Measurements from ENCODE around the gene HMCN2. TPM values are rescaled to one million over a fixed set of nuclear protein-coding genes. Genes with fewer than 3 reads are reported as not detected.
A peak's percentile ranks its signal among the peaks of the same experiment; 100 is the strongest.

The HMCN2 gene
- total RNA-seq, 2 donors from 2014 or later: not detected

DNA sequence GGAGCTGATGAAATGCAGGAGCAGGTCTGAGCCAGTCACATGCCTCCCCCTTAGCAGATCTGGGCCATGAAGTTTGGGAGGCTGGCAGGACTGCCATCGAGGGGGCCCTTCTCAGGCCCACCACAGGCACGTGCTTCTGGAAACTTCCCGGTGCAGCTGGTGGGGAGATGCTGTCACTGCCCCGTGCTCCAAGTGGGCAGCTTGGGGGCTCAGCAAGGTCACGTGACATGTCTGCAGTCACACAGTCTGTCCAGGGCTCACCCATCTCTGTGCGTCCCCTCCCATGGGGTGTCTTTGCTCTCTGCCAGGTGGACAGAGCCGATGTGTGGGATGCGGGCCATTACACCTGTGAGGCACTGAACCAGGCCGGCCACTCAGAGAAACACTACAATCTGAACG is 99.8 kb downstream of the HMCN2 start:
- Mint-ChIP-seq H3K4me3 (no peak overlapping the region), H3K27me3 (peaks cover 5% of the 10 kb centered on the region)
- ATAC-seq (replicated peaks): no peak

DNA sequence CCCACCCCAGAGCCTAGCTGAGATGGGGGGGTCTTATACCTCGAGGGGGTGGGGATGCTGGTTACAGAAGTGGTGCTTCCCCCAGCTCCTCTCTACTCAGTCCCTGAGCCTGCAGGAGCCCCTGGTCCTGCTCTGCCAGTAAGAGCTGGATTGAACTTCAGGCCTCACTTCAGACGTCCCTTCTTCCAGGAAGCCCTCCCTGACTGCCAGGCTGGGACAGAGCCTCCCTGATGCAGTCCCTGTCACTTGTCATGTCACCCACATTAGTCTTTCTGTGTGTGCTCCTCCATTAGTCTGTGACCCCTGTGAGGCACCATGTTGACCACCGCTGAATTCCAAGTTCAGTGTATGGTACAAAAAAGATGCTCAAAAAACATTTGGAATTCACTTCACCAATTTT is 100.5 kb downstream of the HMCN2 start:
- Mint-ChIP-seq H3K27ac (no peak overlapping the region), H3K4me1 (peaks cover 9% of the 10 kb centered on the region), H3K4me3 (no peak overlapping the region), H3K9me3 (no peaks in the 10 kb centered on the region), H3K36me3 (ENCODE audit: low read depth) (no peaks in the 10 kb centered on the region), H3K27me3 (peaks cover 3% of the 10 kb centered on the region)
- ATAC-seq (replicated peaks): no peak

More for the DNA sequence above, 99.8 kb downstream of the HMCN2 start:
- Mint-ChIP-seq H3K9me3 (no peaks in the 10 kb centered on the region), H3K36me3 (ENCODE audit: low read depth) (no peaks in the 10 kb centered on the region), H3K4me1 (peaks cover 9% of the 10 kb centered on the region), H3K27ac (no peak overlapping the region)

DNA sequence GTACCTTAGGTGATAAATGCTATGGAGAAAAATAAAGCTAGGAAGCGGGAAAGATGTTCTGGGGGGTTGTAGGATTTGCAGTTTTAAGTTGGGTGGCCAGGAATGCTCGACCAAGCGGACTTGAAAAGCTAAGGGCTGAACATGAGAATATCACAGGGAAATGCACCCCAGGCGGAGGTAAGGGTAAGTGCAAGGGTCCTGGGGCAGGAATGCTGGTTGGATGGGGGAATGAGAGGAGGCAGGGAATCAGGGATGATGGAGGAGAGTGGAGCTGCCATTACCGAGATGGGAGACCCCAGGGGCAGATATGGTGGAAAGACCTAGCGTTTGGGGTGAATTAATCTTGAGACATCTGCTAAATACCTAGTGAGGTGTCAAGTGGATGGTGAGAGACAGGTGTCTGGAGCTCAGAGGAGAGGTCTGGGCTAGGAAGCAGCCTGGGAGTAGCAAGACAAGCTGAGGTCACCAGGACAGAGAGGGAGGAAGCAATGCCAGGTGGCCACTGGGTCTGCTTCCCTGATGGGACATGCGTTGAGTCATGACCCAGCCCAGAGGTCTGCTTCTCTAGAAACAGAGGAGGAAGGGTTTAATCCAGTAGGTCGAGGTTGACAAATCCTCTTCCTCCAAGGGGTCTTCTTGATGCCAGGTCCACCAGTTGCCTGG is 101.5 kb downstream of the HMCN2 start:
- peaks cover 9% of the 10 kb centered on the region for H3K4me1 Mint-ChIP-seq
- H3K9me3 Mint-ChIP-seq: no peaks in the 10 kb centered on the region

DNA sequence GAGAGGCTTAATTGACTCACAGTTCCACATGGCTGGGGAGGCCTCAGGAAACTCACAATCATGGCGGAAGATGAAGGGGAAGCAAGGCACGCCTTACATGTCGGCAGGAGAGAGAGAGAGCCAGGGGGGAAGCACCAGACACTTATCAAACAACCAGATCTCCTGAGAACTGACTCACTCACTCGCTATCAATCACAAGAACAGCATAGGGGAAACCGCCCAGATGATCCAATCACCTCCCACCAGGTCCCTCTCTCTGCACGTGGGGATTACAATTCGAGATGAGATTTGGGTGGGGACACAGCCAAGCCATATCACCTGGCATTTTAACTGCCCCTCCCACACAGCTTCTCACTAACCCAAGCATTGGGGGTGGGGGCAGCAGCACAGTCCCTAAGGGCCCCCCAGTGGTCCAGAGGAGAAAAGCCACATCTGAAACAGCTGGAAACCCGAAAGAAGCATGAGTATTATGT is 103.1 kb downstream of the HMCN2 start:
- peak; percentile 98 for ATAC-seq (replicated peaks)

More for the DNA sequence above, 101.5 kb downstream of the HMCN2 start:
- Mint-ChIP-seq H3K4me3 (no peak overlapping the region), H3K36me3 (ENCODE audit: low read depth) (no peaks in the 10 kb centered on the region), H3K27me3 (peaks cover 3% of the 10 kb centered on the region), H3K27ac (peak overlapping the region; percentile 53)
- ATAC-seq (replicated peaks): no peak

DNA sequence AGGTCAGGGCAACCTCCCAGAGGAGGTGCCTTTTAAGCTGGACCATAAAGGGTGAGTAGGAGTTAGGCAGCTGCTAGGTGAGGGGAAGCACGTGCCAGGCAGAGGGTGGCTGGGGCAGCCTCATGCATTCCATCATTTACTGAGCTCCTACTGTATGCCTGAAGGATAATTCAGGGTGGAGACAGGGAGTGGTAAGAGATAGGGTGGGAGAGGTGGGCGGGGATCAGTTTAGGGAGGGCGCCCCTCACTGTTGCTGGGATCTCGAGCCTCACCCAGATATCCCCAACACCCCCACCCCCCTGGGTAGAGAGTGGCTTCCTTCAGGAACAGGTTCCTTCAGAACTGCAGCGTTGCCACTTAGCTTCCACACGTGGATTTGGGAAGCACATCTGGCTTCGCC is 104.7 kb downstream of the HMCN2 start:
- peaks cover 5% of the 10 kb centered on the region for H3K27me3 Mint-ChIP-seq
- H3K4me3 Mint-ChIP-seq: no peak overlapping the region
- no peaks in the 10 kb centered on the region for H3K9me3 Mint-ChIP-seq
- no peak overlapping the region for H3K27ac Mint-ChIP-seq
- peaks cover 9% of the 10 kb centered on the region for H3K4me1 Mint-ChIP-seq
- H3K36me3 Mint-ChIP-seq (ENCODE audit: low read depth): no peaks in the 10 kb centered on the region
- ATAC-seq (replicated peaks): no peak

More for the DNA sequence above, 103.1 kb downstream of the HMCN2 start:
- peak overlapping the region; percentile 27 for H3K4me3 Mint-ChIP-seq
- no peaks in the 10 kb centered on the region for H3K9me3 Mint-ChIP-seq
- peak overlapping the region; percentile 40 for H3K27ac Mint-ChIP-seq
- peaks cover 9% of the 10 kb centered on the region for H3K4me1 Mint-ChIP-seq
- no peaks in the 10 kb centered on the region for H3K36me3 Mint-ChIP-seq (ENCODE audit: low read depth)
- H3K27me3 Mint-ChIP-seq: peaks cover 3% of the 10 kb centered on the region

DNA sequence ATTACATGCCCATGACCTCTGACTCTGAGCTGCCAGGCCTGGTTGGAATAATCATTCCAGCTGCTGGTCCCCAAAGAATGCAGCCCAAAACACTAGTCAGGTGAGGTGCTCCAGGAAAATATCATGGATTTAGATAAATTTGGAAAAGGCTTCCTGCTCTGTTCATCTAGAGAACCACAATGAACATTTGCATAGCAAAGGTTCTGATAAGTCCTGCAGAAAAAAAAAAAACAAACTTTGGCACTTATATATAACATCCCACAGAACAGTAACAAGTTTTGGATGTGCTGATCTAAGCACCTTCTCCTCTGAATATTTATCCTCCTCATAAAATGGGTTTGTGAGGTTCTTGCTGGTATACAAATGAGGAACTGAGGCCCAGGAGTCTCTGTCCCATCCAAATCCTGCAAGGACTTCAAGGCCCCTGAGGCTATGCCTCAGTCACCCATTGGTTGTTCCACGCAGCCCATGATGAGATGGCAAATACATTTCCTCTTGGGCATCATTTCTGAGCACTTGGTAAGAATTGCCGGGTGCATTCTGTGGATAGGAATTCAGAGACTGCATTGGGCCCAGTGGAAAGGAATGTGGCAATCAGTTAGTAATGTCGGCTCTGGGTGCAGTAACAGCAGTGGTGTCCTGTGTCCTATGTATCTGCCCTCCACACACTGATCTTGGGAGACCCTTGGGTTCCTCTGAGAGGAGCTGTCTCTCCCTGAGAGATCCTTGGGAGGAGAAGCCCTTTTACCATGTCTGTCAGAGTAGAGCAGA is 105.8 kb downstream of the HMCN2 start:
- no peaks in the 10 kb centered on the region for H3K9me3 Mint-ChIP-seq
- H3K36me3 Mint-ChIP-seq (ENCODE audit: low read depth): no peaks in the 10 kb centered on the region
- H3K4me1 Mint-ChIP-seq: peaks cover 9% of the 10 kb centered on the region
- no peak for ATAC-seq (replicated peaks)
- H3K27me3 Mint-ChIP-seq: peaks cover 5% of the 10 kb centered on the region
- no peak overlapping the region for H3K27ac Mint-ChIP-seq
- no peak overlapping the region for H3K4me3 Mint-ChIP-seq

DNA sequence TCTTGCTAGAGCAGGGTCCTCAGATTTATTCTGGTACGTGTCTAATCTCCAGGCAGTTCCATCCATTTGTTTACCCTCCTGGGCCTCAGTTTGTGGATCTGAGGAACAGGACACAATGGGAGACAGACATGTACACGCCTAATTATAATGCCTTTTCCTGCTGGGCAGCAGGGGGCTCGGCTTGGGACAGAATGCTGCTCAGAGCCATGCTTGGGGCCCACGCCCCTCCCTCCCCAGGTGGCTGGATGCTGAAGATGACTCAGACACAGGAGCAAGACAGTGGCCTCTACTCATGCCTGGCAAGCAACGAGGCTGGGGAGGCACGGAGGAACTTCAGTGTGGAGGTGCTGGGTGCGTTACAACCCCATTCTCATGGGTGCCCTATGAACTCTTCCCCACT is 106.5 kb downstream of the HMCN2 start:
- ATAC-seq (replicated peaks): no peak
- H3K27ac Mint-ChIP-seq: no peak overlapping the region
- no peak overlapping the region for H3K4me3 Mint-ChIP-seq
- peaks cover 5% of the 10 kb centered on the region for H3K27me3 Mint-ChIP-seq
- H3K36me3 Mint-ChIP-seq (ENCODE audit: low read depth): no peaks in the 10 kb centered on the region
- no peaks in the 10 kb centered on the region for H3K9me3 Mint-ChIP-seq
- peaks cover 9% of the 10 kb centered on the region for H3K4me1 Mint-ChIP-seq

DNA sequence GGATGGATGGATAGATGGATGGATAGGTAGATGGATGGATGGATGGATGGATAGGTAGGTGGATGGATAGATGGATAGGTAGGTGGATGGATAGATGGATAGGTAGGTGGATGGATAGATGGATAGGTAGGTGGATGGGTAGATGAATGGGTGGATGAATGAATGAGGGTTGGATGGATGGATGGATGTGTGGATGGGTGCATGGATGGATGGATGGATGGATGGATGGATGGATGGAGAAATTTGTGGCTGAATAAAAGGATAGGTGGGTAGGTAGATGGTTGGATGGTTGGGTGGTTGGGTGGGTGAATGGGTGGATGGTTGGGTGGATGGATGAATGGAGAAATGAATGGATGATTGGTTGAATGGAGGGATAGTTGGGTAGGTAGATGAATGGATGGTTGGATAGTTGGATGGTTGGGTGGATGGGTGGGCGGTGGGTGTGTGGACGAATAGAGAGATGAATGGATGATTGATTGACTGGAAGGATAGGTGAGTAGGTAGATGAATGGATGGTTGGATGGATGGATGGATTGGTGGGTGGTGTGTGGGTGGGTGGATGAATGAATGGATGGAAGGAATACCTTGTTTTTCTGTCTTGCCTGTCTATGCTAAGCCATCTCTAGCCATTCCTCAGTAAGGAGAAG is 108.2 kb downstream of the HMCN2 start:
- H3K9me3 Mint-ChIP-seq: no peaks in the 10 kb centered on the region
- H3K4me3 Mint-ChIP-seq: no peak overlapping the region
- no peak for ATAC-seq (replicated peaks)
- H3K27ac Mint-ChIP-seq: no peak overlapping the region
- no peaks in the 10 kb centered on the region for H3K36me3 Mint-ChIP-seq (ENCODE audit: low read depth)
- H3K4me1 Mint-ChIP-seq: peaks cover 2% of the 10 kb centered on the region
- peaks cover 5% of the 10 kb centered on the region for H3K27me3 Mint-ChIP-seq

DNA sequence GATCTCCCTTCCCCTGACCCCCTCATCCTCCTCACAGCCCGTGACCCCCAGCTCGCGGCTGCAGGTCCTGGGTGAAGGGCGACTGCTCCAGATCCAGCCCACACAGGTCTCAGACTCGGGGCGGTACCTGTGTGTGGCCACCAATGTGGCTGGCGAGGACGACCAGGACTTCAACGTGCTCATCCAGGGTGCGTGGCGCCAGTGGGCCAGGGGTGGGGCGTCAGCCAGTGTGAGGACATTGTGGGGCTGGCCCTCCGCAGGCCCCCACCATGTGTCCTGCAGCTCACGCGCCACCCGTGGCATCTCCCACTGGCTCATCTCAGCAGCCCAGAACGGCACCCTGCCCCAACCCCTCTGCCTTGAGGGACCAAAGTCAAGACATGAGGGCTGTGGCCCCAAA is 112.1 kb downstream of the HMCN2 start:
- Mint-ChIP-seq H3K4me3 (no peak overlapping the region), H3K4me1 (no peaks in the 10 kb centered on the region), H3K27ac (no peak overlapping the region), H3K27me3 (peaks cover 5% of the 10 kb centered on the region), H3K9me3 (no peaks in the 10 kb centered on the region), H3K36me3 (ENCODE audit: low read depth) (no peaks in the 10 kb centered on the region)
- ATAC-seq (replicated peaks): no peak

DNA sequence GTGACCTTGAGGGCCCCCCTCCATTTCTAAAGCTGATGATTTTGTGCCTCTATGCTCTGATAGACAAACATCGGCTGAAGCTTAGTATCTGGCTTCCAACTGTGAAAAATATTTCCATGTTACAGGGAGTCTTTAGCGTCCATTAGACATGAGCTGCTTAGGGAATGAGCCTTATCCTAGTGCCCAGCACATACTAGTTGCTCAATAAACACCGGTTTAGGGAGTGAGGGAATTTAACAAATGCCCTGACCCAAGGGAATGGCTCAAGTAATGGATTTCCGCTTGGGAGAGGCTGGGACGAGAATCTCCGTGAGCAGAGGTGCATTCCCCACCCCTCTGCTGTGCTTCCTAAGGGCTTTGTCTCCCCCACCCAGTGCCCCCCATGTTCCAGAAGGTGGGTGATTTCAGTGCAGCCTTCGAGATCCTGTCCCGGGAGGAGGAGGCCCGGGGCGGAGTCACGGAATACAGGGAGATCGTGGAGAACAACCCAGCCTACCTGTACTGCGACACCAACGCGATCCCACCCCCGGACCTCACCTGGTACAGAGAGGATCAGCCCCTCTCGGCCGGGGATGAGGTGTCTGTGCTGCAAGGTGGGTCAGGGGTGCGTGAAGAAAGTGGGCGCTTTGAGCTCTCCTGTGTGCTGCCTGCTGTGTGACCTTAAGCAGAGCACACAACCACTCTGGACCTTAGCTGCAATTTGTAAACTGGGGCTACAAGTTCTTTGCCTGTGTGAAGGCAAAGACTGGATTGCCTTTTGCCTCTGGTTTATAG is 113.5 kb downstream of the HMCN2 start:
- no peak for ATAC-seq (replicated peaks)
- H3K9me3 Mint-ChIP-seq: no peaks in the 10 kb centered on the region
- H3K27ac Mint-ChIP-seq: no peak overlapping the region

DNA sequence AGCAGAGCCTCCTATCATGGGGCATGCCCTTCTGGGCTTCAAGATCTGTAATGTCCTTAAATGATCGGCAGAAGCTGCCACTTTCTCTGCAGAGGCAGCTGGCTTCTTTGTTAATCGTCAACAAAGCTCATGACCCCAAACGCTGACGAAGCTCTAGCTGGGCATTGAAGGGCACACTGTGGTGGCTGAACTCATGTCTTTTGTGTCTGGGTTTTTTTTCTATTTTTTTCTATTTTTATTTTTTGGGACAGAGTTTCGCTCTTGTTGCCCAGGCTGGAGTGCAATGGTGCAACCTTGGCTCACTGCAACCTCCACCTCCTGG is 114.0 kb downstream of the HMCN2 start:
- no peak overlapping the region for H3K27ac Mint-ChIP-seq
- no peak for ATAC-seq (replicated peaks)
- H3K4me1 Mint-ChIP-seq: no peaks in the 10 kb centered on the region
- H3K27me3 Mint-ChIP-seq: peaks cover 2% of the 10 kb centered on the region
- no peak overlapping the region for H3K4me3 Mint-ChIP-seq
- H3K9me3 Mint-ChIP-seq: no peaks in the 10 kb centered on the region
- H3K36me3 Mint-ChIP-seq (ENCODE audit: low read depth): no peaks in the 10 kb centered on the region

More for the DNA sequence above, 113.5 kb downstream of the HMCN2 start:
- no peaks in the 10 kb centered on the region for H3K36me3 Mint-ChIP-seq (ENCODE audit: low read depth)
- no peaks in the 10 kb centered on the region for H3K4me1 Mint-ChIP-seq
- H3K27me3 Mint-ChIP-seq: no peaks in the 10 kb centered on the region
- H3K4me3 Mint-ChIP-seq: no peak overlapping the region

DNA sequence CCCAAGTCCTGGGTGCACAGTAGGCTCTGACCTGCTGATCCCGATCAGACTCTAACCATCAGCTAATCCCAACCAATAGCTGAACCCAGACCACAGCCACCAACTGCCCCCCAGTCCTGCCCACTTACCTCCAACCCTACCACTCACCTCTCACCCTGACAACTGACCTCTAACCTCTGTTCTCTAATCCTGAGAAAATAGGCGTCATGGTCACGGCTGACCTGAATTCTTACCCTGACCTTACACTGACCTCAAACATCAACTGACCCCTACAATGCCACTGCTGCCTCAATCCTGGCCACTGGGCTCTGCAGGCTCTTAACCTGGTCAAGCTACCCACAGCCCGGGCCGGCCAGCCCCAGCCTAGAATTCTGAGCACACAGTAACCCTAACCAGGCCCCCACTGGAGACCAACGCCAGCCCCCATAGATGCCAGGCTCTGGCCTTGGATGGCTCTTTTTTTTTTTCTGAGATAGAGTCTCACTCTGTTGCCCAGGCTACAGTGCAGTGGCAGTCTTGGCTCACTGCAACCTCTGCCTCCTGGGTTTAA is 115.4 kb downstream of the HMCN2 start:
- H3K27me3 Mint-ChIP-seq: peaks cover 3% of the 10 kb centered on the region
- H3K4me3 Mint-ChIP-seq: no peak overlapping the region
- no peak for ATAC-seq (replicated peaks)
- H3K36me3 Mint-ChIP-seq (ENCODE audit: low read depth): no peaks in the 10 kb centered on the region
- no peaks in the 10 kb centered on the region for H3K9me3 Mint-ChIP-seq
- H3K27ac Mint-ChIP-seq: no peak overlapping the region
- H3K4me1 Mint-ChIP-seq: no peaks in the 10 kb centered on the region

DNA sequence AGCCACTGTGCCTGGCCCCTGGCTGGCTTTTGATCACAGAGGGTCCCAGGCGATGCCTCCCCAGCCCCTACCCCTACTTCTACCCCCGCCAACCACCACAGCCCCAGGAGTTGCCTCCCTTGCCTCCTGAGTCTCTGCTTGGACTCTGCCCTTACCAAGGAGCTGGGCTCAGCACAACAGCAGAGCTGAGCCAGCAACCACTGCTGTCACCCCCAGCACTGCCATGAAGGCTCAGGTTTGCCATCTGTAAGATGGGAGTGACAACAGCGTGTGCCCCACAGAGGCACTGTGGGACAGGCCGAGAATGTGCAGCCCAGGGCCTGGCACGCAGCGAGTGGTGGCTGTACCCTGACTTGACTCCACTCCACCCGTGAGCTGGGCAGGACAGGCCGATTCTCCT is 116.1 kb downstream of the HMCN2 start:
- no peaks in the 10 kb centered on the region for H3K36me3 Mint-ChIP-seq (ENCODE audit: low read depth)
- no peak overlapping the region for H3K27ac Mint-ChIP-seq
- no peaks in the 10 kb centered on the region for H3K9me3 Mint-ChIP-seq
- H3K4me3 Mint-ChIP-seq: no peak overlapping the region
- H3K27me3 Mint-ChIP-seq: peaks cover 3% of the 10 kb centered on the region
- no peak for ATAC-seq (replicated peaks)
- no peaks in the 10 kb centered on the region for H3K4me1 Mint-ChIP-seq

DNA sequence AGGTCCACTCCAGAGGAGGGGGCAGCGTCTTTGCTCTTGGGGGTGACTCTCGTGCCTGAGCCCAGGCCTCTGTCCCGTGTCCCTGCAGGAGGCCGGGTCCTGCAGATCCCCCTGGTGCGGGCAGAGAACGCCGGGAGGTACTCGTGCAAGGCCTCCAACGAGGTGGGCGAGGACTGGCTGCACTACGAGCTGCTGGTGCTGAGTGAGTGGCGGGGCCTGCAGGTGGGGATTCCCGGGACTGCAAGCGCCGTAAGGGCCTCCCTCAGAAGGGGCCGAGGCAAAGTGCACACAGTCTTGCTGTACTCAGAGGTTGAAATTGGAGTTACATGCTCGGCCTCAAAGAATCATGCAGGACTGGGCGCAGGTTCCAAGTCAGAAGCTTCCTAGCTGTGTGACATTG is 116.5 kb downstream of the HMCN2 start:
- Mint-ChIP-seq H3K9me3 (no peaks in the 10 kb centered on the region), H3K36me3 (ENCODE audit: low read depth) (no peaks in the 10 kb centered on the region)

More for the DNA sequence above, 116.5 kb downstream of the HMCN2 start:
- no peak for ATAC-seq (replicated peaks)
- peaks cover 3% of the 10 kb centered on the region for H3K27me3 Mint-ChIP-seq
- no peak overlapping the region for H3K4me3 Mint-ChIP-seq
- H3K4me1 Mint-ChIP-seq: no peaks in the 10 kb centered on the region
- no peak overlapping the region for H3K27ac Mint-ChIP-seq

All from activated T-helper 17 cell treated with anti-CD3 and anti-CD28 coated beads, Interleukin-2, amount 50 U/mL, for 72 hours (primary cell).